HG02610 (cell line): ENCODE data around the gene CHMP4B.
"Not testable (repeated sequence)": the region's sequence is repeated elsewhere in the genome, so short reads cannot be mapped to it uniquely, and the experiment has no call there.

ENCODE experiments used
- ATAC-seq: cut with Tn5 transposase; IDR thresholded peaks from one replicate; pipeline ENCODE4 v1.9.1; 2021; ENCODE audit warnings: mild to moderate bottlenecking, moderate library complexity; ENCODE audit not compliant: unreplicated experiment

Gene CHMP4B

GRCh38 chr20:33789109-33789857 is 21.9 kb upstream of the CHMP4B start:
- ATAC-seq = no peak

- no peak for ATAC-seq
Measured at GRCh38 chr20:33789858-33790182, 21.3 kb upstream of the CHMP4B start.

GRCh38 chr20:33790566-33790965 is 20.6 kb upstream of the CHMP4B start:
- no peak for ATAC-seq

GRCh38 chr20:33791021-33791420 is 20.1 kb upstream of the CHMP4B start:
- ATAC-seq = no peak

GRCh38 chr20:33791540-33791939 is 19.6 kb upstream of the CHMP4B start:
- no peak for ATAC-seq

GRCh38 chr20:33791959-33792597 is 19.1 kb upstream of the CHMP4B start:
- ATAC-seq = no peak

- not testable (repeated sequence) for ATAC-seq
Measured at GRCh38 chr20:33792598-33792989, 18.6 kb upstream of the CHMP4B start.

- no peak for ATAC-seq
Measured at GRCh38 chr20:33793011-33793931, 17.9 kb upstream of the CHMP4B start.

GRCh38 chr20:33796263-33796906 is 14.8 kb upstream of the CHMP4B start:
- ATAC-seq = no peak

GRCh38 chr20:33796907-33797544 is 14.1 kb upstream of the CHMP4B start:
- ATAC-seq = no peak

GRCh38 chr20:33798444-33798843 is 12.7 kb upstream of the CHMP4B start:
- ATAC-seq = no peak

- ATAC-seq = no peak
Measured at GRCh38 chr20:33803921-33804337, 7.2 kb upstream of the CHMP4B start.

GRCh38 chr20:33808388-33808787 is 2.8 kb upstream of the CHMP4B start:
- ATAC-seq = no peak

- no peak for ATAC-seq
Measured at GRCh38 chr20:33810259-33810658, 889 bp upstream of the CHMP4B start.

- no peak for ATAC-seq
Measured at GRCh38 chr20:33811776-33812151, 616 bp downstream of the CHMP4B start.

- no peak for ATAC-seq
Measured at GRCh38 chr20:33812152-33812849, 1.2 kb downstream of the CHMP4B start.

GRCh38 chr20:33812908-33813462 is 1.8 kb downstream of the CHMP4B start:
- no peak for ATAC-seq

- ATAC-seq = no peak
Measured at GRCh38 chr20:33814238-33814712, 3.1 kb downstream of the CHMP4B start.

- ATAC-seq = no peak
Measured at GRCh38 chr20:33815671-33816070, 4.5 kb downstream of the CHMP4B start.

GRCh38 chr20:33816191-33816590 is 5.0 kb downstream of the CHMP4B start:
- no peak for ATAC-seq
